SK-N-SH (cell line): ENCODE data around the gene DHCR24. TPM values are rescaled to one million over a fixed set of nuclear protein-coding genes. Genes with fewer than 3 reads are reported as not detected.
A peak's percentile ranks its signal among the peaks of the same experiment; 100 is the strongest.

ENCODE experiments used
- CTCF ChIA-PET: fragments of 300-600, 350-600 bp; formaldehyde crosslinking; extraction: SDS; loops from one replicate; lab custom pipeline; 2021; lab: Yijun Ruan, JAX
- POLR2A ChIA-PET: fragments of 350-600 bp; sonication (Branson Sonifier 250); formaldehyde crosslinking; extraction: SDS; loops from one replicate; lab custom pipeline; 2020; ENCODE audit warnings: antibody characterized with exemption, inconsistent platforms; lab: Yijun Ruan, JAX
- DNase-seq: peaks from one replicate; pipeline ENCODE4 v3.0.0; 2012
- H2AFZ ChIP-seq: fragments of 200-600 bp; sonication (generic); 2 replicates; pipeline ENCODE4 v1.8.1; 2016; ENCODE audit warnings: antibody characterized with exemption, mild to moderate bottlenecking, low read depth
- H3F3A ChIP-seq: fragments of 200-600 bp; sonication (generic); replicated peaks from 2 replicates; pipeline ENCODE3; 2016; ENCODE audit warnings: antibody characterized with exemption, mild to moderate bottlenecking; ENCODE audit not compliant: insufficient read depth
- H3K27ac ChIP-seq, 2 experiments: fragments of 200-500 bp in 1 of 2; fragments of 200-600 bp in 1 of 2; sonication (Bioruptor generic) in 1 of 2; sonication (generic), shearing (Covaris generic) in 1 of 2; 2 replicates each; pipeline versions ENCODE4 v1.5.1 to v1.6.1; 2014 to 2016; ENCODE audit warnings: low read depth in 2 of 2, inconsistent platforms in 1 of 2, low read length in 1 of 2, mild to moderate bottlenecking in 1 of 2, mixed read lengths in 1 of 2
- H3K27me3 ChIP-seq: fragments of 200-600 bp; sonication (generic), shearing (Covaris generic); 2 replicates; pipeline ENCODE4 v1.6.1; 2016; ENCODE audit warnings: mixed run types; ENCODE audit not compliant: insufficient read depth
- H3K36me3 ChIP-seq, 2 experiments: fragments of 200-500 bp in 1 of 2; fragments of 200-600 bp in 1 of 2; sonication (Bioruptor generic) in 1 of 2; sonication (generic) in 1 of 2; replicated peaks in 1 of 2; 2 replicates each; pipeline versions ENCODE3 to v1.5.1; 2014 to 2016; ENCODE audit warnings: low read length in 1 of 2, mild to moderate bottlenecking in 1 of 2; ENCODE audit not compliant: insufficient read depth in 2 of 2, control insufficient read depth in 1 of 2
- H3K4me1 ChIP-seq, 2 experiments: fragments of 200-500 bp in 1 of 2; fragments of 200-600 bp in 1 of 2; sonication (Bioruptor generic) in 1 of 2; sonication (generic), shearing (Covaris generic) in 1 of 2; 2 replicates each; pipeline versions ENCODE4 v1.5.1 to v1.6.1; 2014 to 2016; ENCODE audit warnings: low read depth in 1 of 2, low read length in 1 of 2, mixed run types in 1 of 2; ENCODE audit not compliant: insufficient read depth in 2 of 2, control insufficient read depth in 1 of 2
- H3K4me2 ChIP-seq: fragments of 200-600 bp; sonication (generic), shearing (Covaris generic); 2 replicates; pipeline ENCODE4 v1.6.1; 2017; ENCODE audit warnings: mixed run types
- H3K4me3 ChIP-seq, 2 experiments: fragments of 200-500 bp in 1 of 2; fragments of 200-600 bp in 1 of 2; sonication (Bioruptor generic) in 1 of 2; sonication (generic), shearing (Covaris generic) in 1 of 2; 2 replicates each; pipeline versions ENCODE4 v1.5.1 to v1.8.1; 2014 to 2016; ENCODE audit warnings: low read depth in 2 of 2, inconsistent platforms in 1 of 2, low read length in 1 of 2, mild to moderate bottlenecking in 1 of 2, mixed read lengths in 1 of 2, moderate library complexity in 1 of 2
- H3K79me2 ChIP-seq: fragments of 200-600 bp; sonication (generic); 2 replicates; pipeline ENCODE4 v1.8.1; 2017; ENCODE audit warnings: mild to moderate bottlenecking; ENCODE audit not compliant: insufficient read depth
- H3K9ac ChIP-seq: fragments of 200-600 bp; sonication (generic); 2 replicates; pipeline ENCODE4 v1.6.1; 2017; ENCODE audit warnings: mixed run types
- H3K9me2 ChIP-seq: fragments of 200-600 bp; sonication (generic); 2 replicates; pipeline ENCODE4 v1.6.1; 2017; ENCODE audit warnings: mixed run types
- H3K9me3 ChIP-seq: fragments of 200-600 bp; sonication (generic); 2 replicates; pipeline ENCODE4 v1.6.1; 2017; ENCODE audit warnings: mixed run types, mild to moderate bottlenecking, moderate library complexity
- H4K20me1 ChIP-seq: fragments of 200-600 bp; sonication (generic); 2 replicates; pipeline ENCODE4 v1.6.1; 2017; ENCODE audit warnings: mild to moderate bottlenecking, mixed run types; ENCODE audit not compliant: insufficient read depth
- CHD2 ChIP-seq: fragments of 150-350 bp; IDR thresholded peaks from 2 replicates; pipeline ENCODE4 v1.6.1; 2018; ENCODE audit warnings: low read length; ENCODE audit not compliant: partially characterized antibody
- ELF1 ChIP-seq: IDR thresholded peaks from 2 replicates; pipeline ENCODE4 v1.4.0; 2012
- EP300 ChIP-seq, 2 experiments: IDR thresholded peaks; 2 replicates each; pipeline versions ENCODE4 v1.4.0 to v1.6.1; 2012; ENCODE audit warnings: borderline replicate concordance in 1 of 2, low read depth in 1 of 2, low read length in 1 of 2
- EZH2phosphoT487 ChIP-seq: fragments of 200-600 bp; sonication (generic); IDR thresholded peaks from 2 replicates; pipeline ENCODE4 v1.6.1; 2017; ENCODE audit warnings: low read depth, mixed run types, mild to moderate bottlenecking, antibody characterized with exemption, moderate library complexity, borderline replicate concordance
- FOSL2 ChIP-seq: IDR thresholded peaks from 2 replicates; pipeline ENCODE4 v1.4.0; 2012; ENCODE audit warnings: low read depth, mild to moderate bottlenecking, moderate library complexity, borderline replicate concordance
- FOXJ3 ChIP-seq: sonication (generic); formaldehyde crosslinking; IDR thresholded peaks from 2 replicates; pipeline ENCODE4 v1.5.1; 2020; ENCODE audit warnings: mild to moderate bottlenecking, missing genetic modification reagents
- FOXM1 ChIP-seq: IDR thresholded peaks from 2 replicates; pipeline ENCODE4 v1.4.0; 2012; ENCODE audit warnings: low read depth, mild to moderate bottlenecking
- GATA2 ChIP-seq: sonication (generic); formaldehyde crosslinking; IDR thresholded peaks from 2 replicates; pipeline ENCODE4 v1.5.0; 2020; ENCODE audit warnings: mild to moderate bottlenecking, missing genetic modification reagents
- MEF2A ChIP-seq: IDR thresholded peaks from 2 replicates; pipeline ENCODE4 v1.4.0; 2012; ENCODE audit warnings: low read depth, borderline replicate concordance
- MXI1 ChIP-seq: IDR thresholded peaks from 2 replicates; pipeline ENCODE4 v1.6.1; 2012; ENCODE audit warnings: mild to moderate bottlenecking, low read depth, low read length, improper control_type of control experiment
- NRF1 ChIP-seq: IDR thresholded peaks from 2 replicates; pipeline ENCODE4 v1.6.1; 2012; ENCODE audit warnings: low read depth, mild to moderate bottlenecking, low read length
- POLR2AphosphoS5 ChIP-seq: IDR thresholded peaks from 2 replicates; pipeline ENCODE4 v1.6.1; 2012; ENCODE audit warnings: low read depth, low read length
- RXRA ChIP-seq: IDR thresholded peaks from 2 replicates; pipeline ENCODE4 v1.4.0; 2012; ENCODE audit warnings: low read depth, mild to moderate bottlenecking, borderline replicate concordance
- SIN3A ChIP-seq: IDR thresholded peaks from 2 replicates; pipeline ENCODE4 v1.6.1; 2012; ENCODE audit warnings: low read depth, mild to moderate bottlenecking, low read length, moderate library complexity, borderline replicate concordance
- SMC3 ChIP-seq: IDR thresholded peaks from 2 replicates; pipeline ENCODE4 v1.6.1; 2012; ENCODE audit warnings: low read depth, low read length, improper control_type of control experiment
- TEAD4 ChIP-seq: IDR thresholded peaks from 2 replicates; pipeline ENCODE4 v1.4.0; 2012; ENCODE audit warnings: mild to moderate bottlenecking, borderline replicate concordance; ENCODE audit not compliant: insufficient read depth
- YY1 ChIP-seq: IDR thresholded peaks from 2 replicates; pipeline ENCODE4 v1.4.0; 2012; ENCODE audit warnings: low read depth, mild to moderate bottlenecking
- WGBS: methylation state at CpG from one replicate; pipeline ENCODE4 v1.1.6; 2017; ENCODE audit warnings: low lambda C conversion rate; 5-methylcytosine and 5-hydroxymethylcytosine counted together
- polyA plus RNA-seq, 3 experiments: library from polyadenylated mRNA; depleted of rRNA; stranded (reverse); fragments of >200 nt; gene quantifications; 2 replicates each; pipeline ENCODE4 v1.2.3, GENCODE V29; 2012
- TF ChIP-seq, protein P1 (sequence below): fragments of 150-350 bp; IDR thresholded peaks from 2 replicates; pipeline ENCODE4 v1.6.1; 2016; ENCODE audit warnings: mild to moderate bottlenecking, low read depth, low read length
- TF ChIP-seq, protein P2 (sequence below): IDR thresholded peaks from 2 replicates; pipeline ENCODE4 v1.6.1; 2012; ENCODE audit warnings: mild to moderate bottlenecking, low read depth, low read length, moderate library complexity
- TF ChIP-seq, protein P3 (sequence below): fragments of 150-350 bp; IDR thresholded peaks from 2 replicates; pipeline ENCODE4 v1.6.1; 2017; ENCODE audit warnings: antibody characterized with exemption, low read length, low read depth, borderline replicate concordance
- TF ChIP-seq, protein P4 (sequence below): IDR thresholded peaks from 2 replicates; pipeline ENCODE4 v1.4.0; 2012; ENCODE audit warnings: low read depth, borderline replicate concordance
- TF ChIP-seq, protein P5 (sequence below): IDR thresholded peaks from 2 replicates; pipeline ENCODE4 v1.4.0; 2012; ENCODE audit warnings: low read depth

Gene DHCR24
- polyA plus RNA-seq, 1 of the 3 experiments (the other 2 are of a cell fraction): 4.3 TPM

DNA sequence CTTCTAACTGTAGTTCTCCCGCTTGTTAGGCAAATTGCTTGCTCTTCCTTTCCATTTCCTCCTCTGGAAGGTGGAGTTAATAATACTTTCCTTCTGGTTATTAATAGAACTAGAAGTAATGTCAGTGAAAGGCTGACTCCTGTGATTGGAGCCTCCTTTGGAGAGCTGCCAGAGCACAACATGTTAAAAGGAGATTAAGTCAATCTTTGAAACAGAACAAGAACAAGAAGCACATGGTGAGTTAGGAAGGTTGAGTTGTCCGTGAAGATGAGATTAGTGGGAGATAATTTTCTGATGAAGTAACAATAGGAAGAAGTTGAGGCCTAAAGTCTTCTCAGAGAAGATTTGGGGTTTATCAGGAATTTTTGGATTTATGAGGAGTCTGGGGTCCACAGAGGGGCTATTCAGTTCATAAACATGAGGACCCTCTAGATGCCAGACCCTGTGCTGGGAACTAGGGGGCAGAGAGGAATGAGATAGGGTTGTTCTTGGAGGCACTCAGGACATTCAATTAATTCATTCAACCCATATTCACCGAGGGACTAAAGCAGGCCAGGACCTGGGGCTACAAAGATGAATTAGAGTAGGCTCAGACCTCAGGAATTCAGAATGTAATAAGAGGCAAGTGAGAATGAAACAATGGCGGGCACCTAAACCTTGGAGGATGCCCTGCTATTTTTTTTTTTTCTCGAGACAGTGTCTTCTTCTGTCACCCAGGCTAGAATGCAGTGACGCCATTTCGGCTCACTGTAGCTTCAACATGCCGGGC, 40.7 kb upstream of the DHCR24 start (continued):
- TF ChIP-seq, protein P1, sequence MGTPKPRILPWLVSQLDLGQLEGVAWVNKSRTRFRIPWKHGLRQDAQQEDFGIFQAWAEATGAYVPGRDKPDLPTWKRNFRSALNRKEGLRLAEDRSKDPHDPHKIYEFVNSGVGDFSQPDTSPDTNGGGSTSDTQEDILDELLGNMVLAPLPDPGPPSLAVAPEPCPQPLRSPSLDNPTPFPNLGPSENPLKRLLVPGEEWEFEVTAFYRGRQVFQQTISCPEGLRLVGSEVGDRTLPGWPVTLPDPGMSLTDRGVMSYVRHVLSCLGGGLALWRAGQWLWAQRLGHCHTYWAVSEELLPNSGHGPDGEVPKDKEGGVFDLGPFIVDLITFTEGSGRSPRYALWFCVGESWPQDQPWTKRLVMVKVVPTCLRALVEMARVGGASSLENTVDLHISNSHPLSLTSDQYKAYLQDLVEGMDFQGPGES: no peak
- TF ChIP-seq MXI1 (0 out of 2 replicates have a peak, but pooled peaks have one; percentile 18), FOXM1 (no peak), EZH2phosphoT487 (no peak)

DNA sequence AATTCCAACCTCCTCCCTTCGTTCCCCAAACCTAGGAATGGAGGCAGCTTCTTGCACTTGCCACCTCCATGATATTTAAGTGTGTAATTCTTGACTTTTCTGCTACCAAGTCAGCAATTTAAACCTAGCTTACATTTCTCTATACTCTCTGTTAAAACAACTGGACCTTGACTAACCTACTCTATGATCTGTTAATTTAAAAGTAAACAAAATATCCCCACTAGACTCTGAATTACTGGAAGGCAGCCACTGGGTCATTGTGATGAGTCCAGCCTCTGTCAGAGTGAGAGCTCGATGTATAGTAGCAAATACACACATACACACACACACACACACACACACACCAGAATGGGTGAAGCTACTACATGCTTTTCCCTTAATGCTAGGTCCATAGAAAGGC, 40.0 kb upstream of the DHCR24 start:
- 79% methylated on average over 2 of the region's 2 CpGs for WGBS
- CTCF ChIA-PET: interaction anchor here (0.7 to 2.6 kb wide), 5 partner anchors 11 to 95 kb away, joined by 3 to 15 read pairs (median 5); no protein-coding TSS in a partner anchor
- no peak overlapping the region for H2AFZ ChIP-seq
- no peaks in the 10 kb centered on the region for H3K36me3 ChIP-seq
- DNase-seq: no peak
- H3K27ac ChIP-seq: peak overlapping the region in 1 of 2 experiments; percentile 52; a peak in 2 of 4 replicates
- POLR2A ChIA-PET: no interaction called here
- no peaks in the 10 kb centered on the region for H4K20me1 ChIP-seq
- H3K9me2 ChIP-seq: no peaks in the 10 kb centered on the region
- H3K4me1 ChIP-seq: peaks cover 0 to 20% of the 10 kb centered on the region in 2 experiments; a peak in 2 of 4 replicates
- H3K9ac ChIP-seq: no peak overlapping the region
- no peaks in the 10 kb centered on the region for H3K9me3 ChIP-seq
- H3K79me2 ChIP-seq: no peaks in the 10 kb centered on the region
- peaks cover 10% of the 10 kb centered on the region for H3F3A ChIP-seq
- H3K27me3 ChIP-seq: no peaks in the 10 kb centered on the region
- H3K4me2 ChIP-seq: peak overlapping the region; percentile 54
- H3K4me3 ChIP-seq: no peak overlapping the region
- TF ChIP-seq, protein P2, sequence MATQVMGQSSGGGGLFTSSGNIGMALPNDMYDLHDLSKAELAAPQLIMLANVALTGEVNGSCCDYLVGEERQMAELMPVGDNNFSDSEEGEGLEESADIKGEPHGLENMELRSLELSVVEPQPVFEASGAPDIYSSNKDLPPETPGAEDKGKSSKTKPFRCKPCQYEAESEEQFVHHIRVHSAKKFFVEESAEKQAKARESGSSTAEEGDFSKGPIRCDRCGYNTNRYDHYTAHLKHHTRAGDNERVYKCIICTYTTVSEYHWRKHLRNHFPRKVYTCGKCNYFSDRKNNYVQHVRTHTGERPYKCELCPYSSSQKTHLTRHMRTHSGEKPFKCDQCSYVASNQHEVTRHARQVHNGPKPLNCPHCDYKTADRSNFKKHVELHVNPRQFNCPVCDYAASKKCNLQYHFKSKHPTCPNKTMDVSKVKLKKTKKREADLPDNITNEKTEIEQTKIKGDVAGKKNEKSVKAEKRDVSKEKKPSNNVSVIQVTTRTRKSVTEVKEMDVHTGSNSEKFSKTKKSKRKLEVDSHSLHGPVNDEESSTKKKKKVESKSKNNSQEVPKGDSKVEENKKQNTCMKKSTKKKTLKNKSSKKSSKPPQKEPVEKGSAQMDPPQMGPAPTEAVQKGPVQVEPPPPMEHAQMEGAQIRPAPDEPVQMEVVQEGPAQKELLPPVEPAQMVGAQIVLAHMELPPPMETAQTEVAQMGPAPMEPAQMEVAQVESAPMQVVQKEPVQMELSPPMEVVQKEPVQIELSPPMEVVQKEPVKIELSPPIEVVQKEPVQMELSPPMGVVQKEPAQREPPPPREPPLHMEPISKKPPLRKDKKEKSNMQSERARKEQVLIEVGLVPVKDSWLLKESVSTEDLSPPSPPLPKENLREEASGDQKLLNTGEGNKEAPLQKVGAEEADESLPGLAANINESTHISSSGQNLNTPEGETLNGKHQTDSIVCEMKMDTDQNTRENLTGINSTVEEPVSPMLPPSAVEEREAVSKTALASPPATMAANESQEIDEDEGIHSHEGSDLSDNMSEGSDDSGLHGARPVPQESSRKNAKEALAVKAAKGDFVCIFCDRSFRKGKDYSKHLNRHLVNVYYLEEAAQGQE: no peak
- TF ChIP-seq SIN3A (no peak), RXRA (no peak), SMC3 (no peak), EP300 (IDR thresholded peaks at IDR 0.05; ENCODE audit: borderline replicate concordance in 1 of 2, low read depth in 1 of 2, low read length in 1 of 2) (no peak), TEAD4 (no peak), GATA2 (CRISPR knock-in tag) (no peak), YY1 (no peak), FOXJ3 (CRISPR knock-in tag) (no peak), FOSL2 (no peak), CHD2 (no peak), FOXM1 (no peak), POLR2AphosphoS5 (no peak), NRF1 (no peak), MXI1 (no peak), MEF2A (no peak), ELF1 (no peak)
- TF ChIP-seq, protein P3, sequence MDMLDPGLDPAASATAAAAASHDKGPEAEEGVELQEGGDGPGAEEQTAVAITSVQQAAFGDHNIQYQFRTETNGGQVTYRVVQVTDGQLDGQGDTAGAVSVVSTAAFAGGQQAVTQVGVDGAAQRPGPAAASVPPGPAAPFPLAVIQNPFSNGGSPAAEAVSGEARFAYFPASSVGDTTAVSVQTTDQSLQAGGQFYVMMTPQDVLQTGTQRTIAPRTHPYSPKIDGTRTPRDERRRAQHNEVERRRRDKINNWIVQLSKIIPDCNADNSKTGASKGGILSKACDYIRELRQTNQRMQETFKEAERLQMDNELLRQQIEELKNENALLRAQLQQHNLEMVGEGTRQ: no peak
- TF ChIP-seq, protein P4, sequence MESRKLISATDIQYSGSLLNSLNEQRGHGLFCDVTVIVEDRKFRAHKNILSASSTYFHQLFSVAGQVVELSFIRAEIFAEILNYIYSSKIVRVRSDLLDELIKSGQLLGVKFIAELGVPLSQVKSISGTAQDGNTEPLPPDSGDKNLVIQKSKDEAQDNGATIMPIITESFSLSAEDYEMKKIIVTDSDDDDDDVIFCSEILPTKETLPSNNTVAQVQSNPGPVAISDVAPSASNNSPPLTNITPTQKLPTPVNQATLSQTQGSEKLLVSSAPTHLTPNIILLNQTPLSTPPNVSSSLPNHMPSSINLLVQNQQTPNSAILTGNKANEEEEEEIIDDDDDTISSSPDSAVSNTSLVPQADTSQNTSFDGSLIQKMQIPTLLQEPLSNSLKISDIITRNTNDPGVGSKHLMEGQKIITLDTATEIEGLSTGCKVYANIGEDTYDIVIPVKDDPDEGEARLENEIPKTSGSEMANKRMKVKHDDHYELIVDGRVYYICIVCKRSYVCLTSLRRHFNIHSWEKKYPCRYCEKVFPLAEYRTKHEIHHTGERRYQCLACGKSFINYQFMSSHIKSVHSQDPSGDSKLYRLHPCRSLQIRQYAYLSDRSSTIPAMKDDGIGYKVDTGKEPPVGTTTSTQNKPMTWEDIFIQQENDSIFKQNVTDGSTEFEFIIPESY: no peak
- TF ChIP-seq, protein P5, sequence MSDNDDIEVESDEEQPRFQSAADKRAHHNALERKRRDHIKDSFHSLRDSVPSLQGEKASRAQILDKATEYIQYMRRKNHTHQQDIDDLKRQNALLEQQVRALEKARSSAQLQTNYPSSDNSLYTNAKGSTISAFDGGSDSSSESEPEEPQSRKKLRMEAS: no peak
